Activated effector memory CD4-positive, alpha-beta T cell treated with anti-CD3 and anti-CD28 coated beads, Interleukin-2, amount 50 U/mL, for 16 hours (primary cell): ENCODE measurements around the gene MAFG.
A peak's percentile ranks its signal among the peaks of the same experiment; 100 is the strongest.

Experiments used
- DNase-seq: peaks from one replicate; pipeline ENCODE4 v3.0.0-alpha.2; 2020

MAFG gene

GRCh38 chr17:81889602-81890001 lies 37.9 kb downstream of the MAFG start:
- DNase-seq, result no peak

- no peak for DNase-seq
Observed at GRCh38 chr17:81888988-81889595, 38.4 kb downstream of the MAFG start.

DNA sequence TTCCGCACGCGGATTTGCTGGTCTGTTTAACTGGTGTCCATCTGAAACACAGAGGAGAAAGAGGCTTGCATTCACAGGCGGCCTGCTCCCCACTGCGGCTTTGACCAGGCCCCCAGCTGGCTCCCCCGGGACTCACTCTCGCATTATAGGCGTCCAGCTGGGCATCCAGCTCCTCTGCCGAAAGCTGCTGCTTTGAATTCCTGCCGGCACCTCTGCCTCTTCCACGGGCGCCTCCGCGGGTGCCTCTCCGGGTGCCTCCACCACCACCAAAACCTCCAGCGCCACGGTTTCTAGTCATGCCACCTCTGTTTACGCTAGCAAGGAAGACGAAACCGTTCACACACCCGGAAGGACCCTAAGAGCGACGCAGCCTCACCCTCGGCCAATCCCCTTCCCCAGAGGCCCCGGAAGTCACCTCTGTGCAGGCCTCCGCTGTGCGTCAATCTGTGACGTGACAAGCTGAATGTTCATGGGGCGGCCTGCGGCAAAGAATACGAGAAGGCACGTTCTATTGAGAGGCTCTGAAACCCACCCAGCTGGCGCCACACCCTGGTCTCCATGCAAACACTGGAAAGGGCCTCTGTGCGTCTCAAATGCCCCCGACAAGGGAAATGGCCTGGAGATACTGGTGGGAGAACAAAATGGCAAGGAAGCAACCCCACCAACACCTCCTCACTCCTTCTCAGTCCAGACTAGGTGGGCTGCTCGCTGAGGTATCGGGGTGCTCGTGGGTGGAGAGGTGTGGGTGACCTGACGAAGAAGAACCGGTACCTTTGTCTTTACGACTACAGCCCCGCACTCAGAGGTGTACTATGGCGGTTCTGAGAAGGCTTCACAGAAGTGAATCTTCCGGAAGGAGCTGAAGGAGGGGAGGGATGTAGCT lies 39.2 kb downstream of the MAFG start:
- no peak for DNase-seq

DNA sequence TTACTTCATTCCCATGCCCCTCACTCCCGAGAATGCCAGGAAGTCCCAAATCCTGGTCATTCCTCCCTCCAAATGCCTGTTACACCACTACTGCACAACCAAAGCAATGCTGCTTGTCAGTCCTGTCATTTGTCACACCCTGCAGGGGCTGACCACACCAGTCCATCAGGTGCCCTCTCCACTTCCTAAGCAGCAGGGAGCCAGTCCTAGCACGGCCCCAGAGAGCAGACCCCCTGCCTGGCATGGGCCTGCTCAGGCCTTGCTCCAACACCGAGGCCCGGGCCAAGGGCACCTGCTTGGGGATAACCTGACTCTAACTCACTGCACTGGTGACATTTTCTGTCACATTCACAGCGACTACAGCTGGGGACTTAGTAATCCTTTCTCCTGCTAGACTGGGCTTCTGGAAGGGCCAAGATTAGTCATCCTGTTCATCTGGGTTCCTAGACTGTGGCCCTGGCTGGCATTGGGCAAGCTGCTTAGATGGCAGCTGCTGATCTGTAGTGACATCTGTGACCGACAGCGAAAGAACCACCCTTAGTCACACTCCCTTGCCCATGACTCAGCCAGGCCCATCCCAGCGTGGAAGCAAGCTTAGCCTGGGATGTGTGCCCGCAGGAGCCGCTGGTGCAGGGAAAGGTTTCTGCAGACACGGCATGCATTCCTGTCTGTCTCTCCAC lies 41.5 kb downstream of the MAFG start:
- no peak for DNase-seq

DNA sequence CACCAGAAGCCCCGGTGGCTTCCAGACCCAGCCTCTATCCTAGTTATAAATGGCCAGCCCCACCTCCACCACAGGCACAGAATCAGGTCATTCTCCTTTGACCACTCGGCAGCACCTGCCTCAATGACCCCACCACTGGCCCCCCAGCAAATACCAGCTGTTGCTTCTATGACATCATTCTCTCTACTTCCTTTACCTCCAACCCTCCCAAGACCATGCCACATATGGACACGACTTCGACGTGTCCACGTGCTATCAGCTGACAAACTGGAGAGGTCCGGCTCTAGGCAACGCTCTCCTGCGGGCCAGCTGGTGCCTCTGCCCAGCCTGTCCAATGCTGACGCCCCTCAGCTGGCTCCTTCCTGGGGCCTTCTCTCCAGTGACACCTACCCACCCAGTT lies 42.1 kb downstream of the MAFG start:
- DNase-seq, result no peak

GRCh38 chr17:81884968-81885367 lies 42.6 kb downstream of the MAFG start:
- no peak for DNase-seq

GRCh38 chr17:81884520-81884919 lies 43.0 kb downstream of the MAFG start:
- DNase-seq, result no peak

GRCh38 chr17:81879121-81879520 lies 48.4 kb downstream of the MAFG start:
- no peak for DNase-seq

DNA sequence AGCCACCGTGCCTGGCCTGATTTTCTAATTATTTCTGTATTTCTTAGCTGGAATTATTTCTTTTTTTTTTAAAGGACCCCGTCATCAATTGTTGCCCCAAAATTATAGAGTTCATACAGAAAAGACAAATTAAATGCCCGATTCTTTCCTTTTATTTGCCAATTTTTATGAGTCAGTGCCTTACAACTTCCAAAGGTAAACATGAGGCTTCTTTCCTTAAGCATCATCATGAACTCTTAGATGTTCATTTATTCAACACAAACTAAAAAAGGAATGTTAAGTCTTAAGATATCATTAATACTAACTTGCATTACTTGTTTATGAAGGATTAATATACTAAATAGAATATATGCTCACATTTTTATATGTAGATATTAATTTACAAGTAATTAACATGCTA lies 49.2 kb downstream of the MAFG start:
- no peak for DNase-seq

DNA sequence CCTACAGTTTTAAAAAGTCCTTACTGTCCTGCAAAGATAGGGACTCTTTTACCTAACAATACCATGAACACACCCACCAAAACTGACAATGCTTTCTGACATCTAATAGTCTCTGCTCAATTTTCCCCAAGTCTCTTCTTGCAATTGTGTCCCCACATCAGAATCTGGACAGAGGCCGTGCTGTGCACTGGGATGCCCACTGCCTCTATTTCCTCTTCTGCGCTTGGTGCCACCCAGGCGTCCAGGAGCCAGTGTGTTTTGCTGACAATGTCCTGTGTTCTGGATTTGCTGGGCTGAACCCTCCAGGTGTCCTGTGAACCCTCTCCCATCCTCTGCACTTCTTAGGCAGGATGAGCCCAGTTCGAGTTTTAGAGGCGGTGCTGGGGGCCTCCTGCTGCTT lies 50.0 kb downstream of the MAFG start:
- no peak for DNase-seq

GRCh38 chr17:81871387-81872230 lies 55.9 kb downstream of the MAFG start:
- DNase-seq, result peak; percentile 99

DNA sequence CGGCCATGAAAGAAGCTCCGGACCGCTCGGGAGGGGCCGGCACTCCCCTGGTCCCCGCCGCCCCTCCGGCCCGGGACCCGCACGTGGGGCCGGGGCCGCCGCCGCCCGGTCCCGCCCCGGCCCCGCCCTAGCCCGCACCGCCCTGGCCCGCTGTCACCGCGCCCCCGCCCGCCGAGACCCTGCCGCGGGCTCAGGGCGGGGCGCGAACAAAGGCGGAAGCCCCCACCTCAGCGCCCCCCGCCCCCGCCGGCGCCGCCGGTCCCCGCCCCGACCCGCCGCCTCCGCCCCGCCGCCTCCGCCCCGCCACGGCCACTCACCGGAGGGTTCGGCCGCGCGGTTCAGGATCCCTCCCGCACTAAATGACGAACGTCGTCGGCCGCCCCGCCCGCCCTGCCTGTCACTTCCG lies 56.6 kb downstream of the MAFG start, which contains the start of gene ARHGDIA:
Gene ARHGDIA (minus strand): TSS at position 357 of the 406 bp plus-strand sequence. CDS start 1,407 bp downstream, outside the sequence.
- no peak for DNase-seq

DNA sequence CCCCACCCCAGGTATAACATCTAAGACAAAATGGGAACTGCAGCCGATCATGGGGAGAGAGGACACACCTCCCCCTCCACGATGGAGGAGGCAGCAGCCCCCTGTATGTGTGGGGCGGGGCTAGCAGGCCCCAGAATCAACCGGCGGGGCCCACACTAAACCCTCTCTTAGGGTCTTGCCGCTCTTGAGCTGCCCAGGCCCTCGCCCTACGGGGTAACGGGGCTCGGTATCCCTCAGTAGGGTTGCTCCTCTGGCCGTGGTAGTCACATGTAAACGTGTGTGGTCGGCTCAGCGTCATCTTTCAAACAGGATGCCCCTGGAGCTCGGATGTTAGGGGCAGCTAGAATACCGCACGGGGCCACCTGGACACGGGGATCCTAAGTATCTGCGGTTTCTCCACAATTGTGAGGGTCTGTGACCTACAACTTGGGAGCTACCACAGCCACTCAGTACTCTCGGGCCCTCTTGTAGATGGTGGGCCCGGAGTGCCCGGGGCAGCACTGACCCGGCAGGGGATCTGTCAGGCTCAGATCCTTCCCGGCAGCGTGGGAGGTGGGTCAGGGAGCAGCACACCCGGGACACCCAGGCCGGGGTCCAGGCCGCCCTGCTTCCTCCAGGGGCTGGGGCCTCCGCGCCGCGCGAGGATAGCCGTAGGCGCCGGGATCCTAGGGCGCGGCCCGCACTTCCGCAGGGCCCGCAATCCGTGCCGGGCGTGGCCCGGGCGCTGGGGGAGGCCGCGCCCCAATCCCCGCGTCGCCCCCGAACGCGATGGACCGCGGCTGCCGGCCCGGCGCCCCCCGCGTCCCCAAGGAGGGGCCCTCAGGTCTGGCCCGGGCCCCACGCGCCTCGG lies 57.2 kb downstream of the MAFG start:
- peak; percentile 79 for DNase-seq

- peak; percentile 76 for DNase-seq
Observed at GRCh38 chr17:81869221-81870130, 58.1 kb downstream of the MAFG start.

DNA sequence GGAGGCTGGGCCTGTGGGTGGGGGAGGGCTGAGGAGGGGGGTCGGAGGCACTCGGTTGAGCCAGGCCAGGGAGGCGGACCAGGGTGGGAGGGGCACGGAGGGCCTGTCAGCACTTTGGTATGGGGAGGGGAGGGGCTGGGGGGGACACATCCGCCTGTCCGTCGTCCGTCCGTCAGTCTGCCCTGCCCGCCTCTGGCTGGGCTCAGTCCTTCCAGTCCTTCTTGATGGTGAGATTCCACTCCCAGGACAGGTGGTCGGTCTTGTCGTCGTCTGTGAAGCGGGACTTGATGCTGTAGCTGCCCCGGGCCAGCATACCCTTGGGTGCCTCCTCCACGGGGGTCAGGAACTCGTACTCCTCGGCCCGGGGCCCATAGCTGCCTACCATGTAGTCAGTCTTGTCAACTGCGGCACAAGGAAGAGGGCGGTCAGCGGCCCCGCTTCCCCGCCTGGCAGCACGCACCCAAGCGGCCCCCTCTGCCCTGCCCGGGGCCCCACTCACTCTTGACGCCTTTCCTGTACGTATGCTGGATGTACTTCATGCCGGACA lies 58.8 kb downstream of the MAFG start:
- no peak for DNase-seq
